AG04449 (cell line): ENCODE results near the gene DCLRE1B.
"Not testable (repeated sequence)": the region's sequence is repeated elsewhere in the genome, so short reads cannot be mapped to it uniquely, and the experiment has no call there.

Experiments used
- CTCF ChIA-PET: fragments of 350-600 bp; formaldehyde crosslinking; extraction: SDS; loops from one replicate; lab custom pipeline; 2021; ENCODE audit warnings: antibody characterized with exemption; lab: Yijun Ruan, JAX
- POLR2A ChIA-PET: fragments of 400-600, 350-600 bp; formaldehyde crosslinking; extraction: SDS; loops from one replicate; lab custom pipeline; 2020; ENCODE audit warnings: antibody characterized with exemption, inconsistent platforms; lab: Yijun Ruan, JAX
- DNase-seq: peaks from one replicate; pipeline ENCODE4 v3.0.0-alpha.2; 2010; ENCODE audit warnings: low read depth, low spot score
- H3K4me3 ChIP-seq: 2 replicates; pipeline ENCODE4 v1.5.1; 2011; ENCODE audit warnings: low read depth, mild to moderate bottlenecking, control low read depth, low read length
- TF ChIP-seq, protein P1 (sequence below): IDR thresholded peaks from one replicate; pipeline ENCODE4 v1.5.1; 2011; ENCODE audit warnings: mild to moderate bottlenecking, moderate library complexity, low read length, control low read depth, inconsistent platforms; ENCODE audit not compliant: insufficient read depth; ENCODE audit errors: missing control alignments

Gene DCLRE1B

GRCh38 chr1:113946112-113946511 lies 41.0 kb downstream of the DCLRE1B start:
- ChIA-PET POLR2A (interaction anchor here (1.3 kb wide), 1 partner anchor 16 kb away, joined by 3 read pairs; no protein-coding TSS in a partner anchor), CTCF (interaction anchor here (0.9 to 2.3 kb wide), 10 partner anchors 9 to 804 kb away, joined by 3 to 16 read pairs (median 4); no protein-coding TSS in a partner anchor)
- TF ChIP-seq, protein P1, sequence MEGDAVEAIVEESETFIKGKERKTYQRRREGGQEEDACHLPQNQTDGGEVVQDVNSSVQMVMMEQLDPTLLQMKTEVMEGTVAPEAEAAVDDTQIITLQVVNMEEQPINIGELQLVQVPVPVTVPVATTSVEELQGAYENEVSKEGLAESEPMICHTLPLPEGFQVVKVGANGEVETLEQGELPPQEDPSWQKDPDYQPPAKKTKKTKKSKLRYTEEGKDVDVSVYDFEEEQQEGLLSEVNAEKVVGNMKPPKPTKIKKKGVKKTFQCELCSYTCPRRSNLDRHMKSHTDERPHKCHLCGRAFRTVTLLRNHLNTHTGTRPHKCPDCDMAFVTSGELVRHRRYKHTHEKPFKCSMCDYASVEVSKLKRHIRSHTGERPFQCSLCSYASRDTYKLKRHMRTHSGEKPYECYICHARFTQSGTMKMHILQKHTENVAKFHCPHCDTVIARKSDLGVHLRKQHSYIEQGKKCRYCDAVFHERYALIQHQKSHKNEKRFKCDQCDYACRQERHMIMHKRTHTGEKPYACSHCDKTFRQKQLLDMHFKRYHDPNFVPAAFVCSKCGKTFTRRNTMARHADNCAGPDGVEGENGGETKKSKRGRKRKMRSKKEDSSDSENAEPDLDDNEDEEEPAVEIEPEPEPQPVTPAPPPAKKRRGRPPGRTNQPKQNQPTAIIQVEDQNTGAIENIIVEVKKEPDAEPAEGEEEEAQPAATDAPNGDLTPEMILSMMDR, result no peak
- no peak for DNase-seq
- H3K4me3 ChIP-seq, result no peak overlapping the region

DNA sequence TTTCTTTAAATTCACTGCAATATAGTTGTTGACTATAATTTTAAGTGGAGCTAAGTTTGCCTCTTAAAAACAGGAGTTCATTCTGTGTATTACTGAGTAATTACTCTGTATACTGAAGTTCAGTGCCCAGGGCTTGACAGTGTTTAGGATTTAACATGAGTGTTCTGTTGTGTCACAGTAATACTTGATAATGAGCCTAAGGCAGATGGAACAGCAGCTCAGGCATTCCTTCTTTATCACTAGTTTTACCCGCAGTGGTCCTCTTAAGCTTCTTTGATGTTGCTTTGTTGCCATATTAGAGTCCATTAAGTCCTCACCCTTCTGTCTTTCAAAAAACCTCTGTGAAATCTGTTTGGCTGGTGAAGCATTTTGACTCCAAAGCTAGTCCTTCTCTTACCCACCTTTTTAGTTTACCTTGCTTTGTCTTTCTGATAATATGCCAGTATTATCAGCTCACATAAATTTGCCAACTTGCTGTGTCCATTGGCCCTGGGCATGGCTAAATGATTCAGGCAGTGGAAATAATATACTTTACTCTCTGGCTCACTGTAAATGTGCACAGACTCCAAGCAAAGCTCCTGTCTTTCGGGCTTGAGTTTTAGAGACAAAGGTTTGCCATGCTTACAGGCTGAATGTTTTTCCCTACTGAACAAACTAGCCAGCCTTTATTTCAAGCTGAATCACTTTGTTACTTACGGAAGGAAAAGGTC lies 41.7 kb downstream of the DCLRE1B start:
- POLR2A ChIA-PET, result interaction anchor here (0.6 to 1.3 kb wide), 2 partner anchors 17 to 811 kb away, joined by 3 read pairs; no protein-coding TSS in a partner anchor
- DNase-seq, result no peak
- CTCF ChIA-PET, result interaction anchor here (0.6 to 2.9 kb wide), 16 partner anchors 8 to 805 kb away, joined by 3 to 16 read pairs (median 4); no protein-coding TSS in a partner anchor
- TF ChIP-seq, protein P1, result no peak
- H3K4me3 ChIP-seq, result no peak overlapping the region

- DNase-seq, result no peak
- TF ChIP-seq, protein P1, result no peak
- ChIA-PET POLR2A (no interaction called here), CTCF (interaction anchor here (0.6 to 2.9 kb wide), 10 partner anchors 8 to 806 kb away, joined by 3 to 16 read pairs (median 4); no protein-coding TSS in a partner anchor)
- no peak overlapping the region for H3K4me3 ChIP-seq
These were observed 42.4 kb downstream of the DCLRE1B start for GRCh38 chr1:113947388-113948107.

DNA sequence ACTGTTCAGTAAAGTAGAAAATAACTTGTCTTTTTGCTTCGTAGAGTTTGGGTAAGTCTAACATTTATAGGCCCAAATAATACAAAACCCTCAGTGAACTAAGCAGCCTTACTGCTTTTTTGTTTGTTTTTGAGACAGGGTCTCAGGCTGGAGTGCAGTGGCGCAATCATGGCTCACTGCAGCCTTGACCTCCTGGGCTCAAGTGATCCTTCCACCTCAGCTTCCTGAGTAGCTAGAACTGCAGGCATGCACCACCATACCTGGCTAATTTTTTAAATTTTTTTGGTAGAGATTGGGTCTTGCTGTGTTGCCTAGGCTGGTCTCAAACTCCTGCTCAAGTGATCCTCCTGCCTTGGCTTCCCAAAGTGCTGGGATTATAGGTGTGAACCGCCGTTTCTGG lies 43.0 kb downstream of the DCLRE1B start:
- not testable (repeated sequence) for DNase-seq, H3K4me3 ChIP-seq
- ChIA-PET POLR2A (interaction anchor here (0.6 kb wide), 1 partner anchor 118 kb away, joined by 4 read pairs; no protein-coding TSS in a partner anchor), CTCF (interaction anchor here (1.1 to 4.7 kb wide), 7 partner anchors 9 to 113 kb away, joined by 3 to 16 read pairs (median 8); no protein-coding TSS in a partner anchor)

GRCh38 chr1:113949007-113949406 lies 43.9 kb downstream of the DCLRE1B start:
- ChIA-PET POLR2A (no interaction called here), CTCF (interaction anchor here (0.6 to 4.7 kb wide), 9 partner anchors 9 to 334 kb away, joined by 3 to 14 read pairs (median 5); no protein-coding TSS in a partner anchor)
- DNase-seq, result no peak
- TF ChIP-seq, protein P1, result no peak
- H3K4me3 ChIP-seq, result no peak overlapping the region

DNA sequence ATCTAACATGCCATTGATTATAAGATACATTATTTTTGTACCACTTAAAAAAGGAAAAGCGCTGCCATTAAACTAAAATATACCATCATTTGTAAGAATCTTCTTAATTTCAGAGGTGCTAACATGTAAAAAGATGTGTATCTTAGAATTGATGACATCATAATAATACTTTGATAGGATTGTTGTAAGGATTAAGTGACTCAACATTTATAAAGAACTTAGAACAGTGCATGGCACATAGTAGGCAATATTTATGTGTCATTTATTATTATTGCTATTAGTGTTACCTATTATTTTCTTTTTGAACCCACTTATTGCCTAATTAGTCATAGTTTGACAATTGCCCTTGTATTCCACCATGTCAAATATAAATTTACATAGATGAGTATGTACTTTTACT lies 45.8 kb downstream of the DCLRE1B start:
- H3K4me3 ChIP-seq, result no peak overlapping the region
- POLR2A ChIA-PET, result no interaction called here
- TF ChIP-seq, protein P1, result no peak
- no peak for DNase-seq
- CTCF ChIA-PET, result interaction anchor here (1.1 to 4.7 kb wide), 2 partner anchors 110 to 115 kb away, joined by 3 to 14 read pairs; no protein-coding TSS in a partner anchor
